HepG2 (cell line): ENCODE results near the gene ARFGAP2. TPM values are rescaled to one million over a fixed set of nuclear protein-coding genes. Genes with fewer than 3 reads are reported as not detected.

ENCODE experiments used
- FIP1L1 ChIP-seq: fragments of 200-400 bp; formaldehyde crosslinking; IDR thresholded peaks from 2 replicates; pipeline ENCODE4 v1.6.1; 2018; ENCODE audit warnings: low read depth, mild to moderate bottlenecking, low read length, moderate library complexity, borderline replicate concordance; ENCODE audit not compliant: insufficient read depth
- GATAD2A ChIP-seq: IDR thresholded peaks from 2 replicates; pipeline ENCODE4 v1.6.1; 2016
- HNRNPK ChIP-seq: fragments of 200-400 bp; formaldehyde crosslinking; IDR thresholded peaks from 2 replicates; pipeline ENCODE4 v1.6.1; 2018; ENCODE audit warnings: low read length, low read depth, moderate library complexity, mild to moderate bottlenecking; ENCODE audit not compliant: poor library complexity, severe bottlenecking
- KAT2B ChIP-seq: fragments of 150-350 bp; IDR thresholded peaks from 2 replicates; pipeline ENCODE4 v1.6.1; 2014; ENCODE audit warnings: low read depth, low read length, borderline replicate concordance
- PHF5A ChIP-seq: IDR thresholded peaks from one replicate; pipeline ENCODE4 v1.6.1; 2018; ENCODE audit warnings: low read depth, missing genetic modification reagents; ENCODE audit not compliant: unreplicated experiment
- SMYD3 ChIP-seq: sonication (generic); formaldehyde crosslinking; IDR thresholded peaks from 2 replicates; pipeline ENCODE4 v1.8.1; 2023; ENCODE audit warnings: mild to moderate bottlenecking, missing genetic modification reagents
- SRSF1 ChIP-seq: fragments of 200-400 bp; formaldehyde crosslinking; optimal IDR thresholded peaks from 2 replicates; pipeline ENCODE3; 2017; ENCODE audit warnings: mild to moderate bottlenecking, low read depth, low read length, moderate library complexity
- XRCC5 ChIP-seq: fragments of 200-400 bp; formaldehyde crosslinking; optimal IDR thresholded peaks from 2 replicates; pipeline ENCODE3; 2017; ENCODE audit warnings: mild to moderate bottlenecking, low read length
- ZFX ChIP-seq: sonication (generic); formaldehyde crosslinking; IDR thresholded peaks from 2 replicates; pipeline ENCODE4 v1.4.0; 2020; ENCODE audit warnings: mild to moderate bottlenecking, low read depth, missing genetic modification reagents, moderate library complexity
- ZNF260 ChIP-seq: sonication (generic); formaldehyde crosslinking; IDR thresholded peaks from 2 replicates; pipeline ENCODE4 v1.4.0; 2020; ENCODE audit warnings: missing genetic modification reagents, low read depth, mild to moderate bottlenecking, borderline replicate concordance
- ZNF354B ChIP-seq: sonication (generic); formaldehyde crosslinking; IDR thresholded peaks from 2 replicates; pipeline ENCODE4 v1.8.0; 2022; ENCODE audit warnings: mild to moderate bottlenecking, missing genetic modification reagents
- ZNF652 ChIP-seq: IDR thresholded peaks from 2 replicates; pipeline ENCODE4 v1.6.1; 2016; ENCODE audit warnings: low read depth, borderline replicate concordance
- ZNF746 ChIP-seq: sonication (generic); formaldehyde crosslinking; IDR thresholded peaks from 2 replicates; pipeline ENCODE4 v1.8.0; 2022; ENCODE audit warnings: mild to moderate bottlenecking, missing genetic modification reagents
- polyA plus RNA-seq, 8 experiments: library from polyadenylated mRNA; depleted of rRNA in 3 of 8; stranded (reverse) in 7 of 8; unstranded in 1 of 8; fragments of >200 nt; fragmentation: Illumina TruSeq in 4 of 8; extraction: Trizol in 4 of 8; gene quantifications; 2 replicates each; pipeline versions ENCODE4 v1.2.1 to v1.2.3, GENCODE V29; 2011 to 2016; ENCODE audit warnings: low read depth in 4 of 8, missing spikeins in 1 of 8, mixed read lengths in 1 of 8; ENCODE audit not compliant: insufficient read depth in 1 of 8
- total RNA-seq, 5 experiments: library from RNA; depleted of rRNA; stranded (reverse); fragments of >200 nt; fragmentation: Illumina TruSeq; extraction: Trizol; gene quantifications; 2 replicates each; pipeline ENCODE4 v1.2.3, GENCODE V29; 2016; ENCODE audit warnings: low read depth in 1 of 5
- TF ChIP-seq, protein P1 (sequence below): IDR thresholded peaks from 2 replicates; pipeline ENCODE4 v1.6.1; 2018; ENCODE audit warnings: missing genetic modification reagents
- TF ChIP-seq, protein P2 (sequence below): sonication (generic); formaldehyde crosslinking; IDR thresholded peaks from 2 replicates; pipeline ENCODE4 v1.4.0; 2020; ENCODE audit warnings: mild to moderate bottlenecking, low read depth, missing genetic modification reagents
- TF ChIP-seq, protein P3 (sequence below): sonication (generic); formaldehyde crosslinking; IDR thresholded peaks from 2 replicates; pipeline ENCODE4 v1.5.0; 2020; ENCODE audit warnings: mild to moderate bottlenecking, missing genetic modification reagents
- TF ChIP-seq, protein P4 (sequence below): sonication (generic); formaldehyde crosslinking; IDR thresholded peaks from 2 replicates; pipeline ENCODE4 v1.4.0; 2020; ENCODE audit warnings: missing genetic modification reagents
- TF ChIP-seq, protein P5 (sequence below): sonication (generic); formaldehyde crosslinking; IDR thresholded peaks from 2 replicates; pipeline ENCODE4 v1.4.0; 2020; ENCODE audit warnings: mild to moderate bottlenecking, missing genetic modification reagents
- TF ChIP-seq, protein P6 (sequence below): sonication (generic); formaldehyde crosslinking; IDR thresholded peaks from 2 replicates; pipeline ENCODE4 v1.9.0; 2021; ENCODE audit warnings: missing genetic modification reagents, mild to moderate bottlenecking, borderline replicate concordance
- TF ChIP-seq, protein P7 (sequence below): sonication (generic); formaldehyde crosslinking; IDR thresholded peaks from 2 replicates; pipeline ENCODE4 v1.5.0; 2020; ENCODE audit warnings: mild to moderate bottlenecking, low read depth, missing genetic modification reagents, borderline replicate concordance

Gene ARFGAP2
- total and polyA plus RNA-seq, 2 of the 13 experiments (the other 11 are each of a cell fraction or from before 2014, with no cell fraction given) = 32.3 to 75.3 TPM

DNA sequence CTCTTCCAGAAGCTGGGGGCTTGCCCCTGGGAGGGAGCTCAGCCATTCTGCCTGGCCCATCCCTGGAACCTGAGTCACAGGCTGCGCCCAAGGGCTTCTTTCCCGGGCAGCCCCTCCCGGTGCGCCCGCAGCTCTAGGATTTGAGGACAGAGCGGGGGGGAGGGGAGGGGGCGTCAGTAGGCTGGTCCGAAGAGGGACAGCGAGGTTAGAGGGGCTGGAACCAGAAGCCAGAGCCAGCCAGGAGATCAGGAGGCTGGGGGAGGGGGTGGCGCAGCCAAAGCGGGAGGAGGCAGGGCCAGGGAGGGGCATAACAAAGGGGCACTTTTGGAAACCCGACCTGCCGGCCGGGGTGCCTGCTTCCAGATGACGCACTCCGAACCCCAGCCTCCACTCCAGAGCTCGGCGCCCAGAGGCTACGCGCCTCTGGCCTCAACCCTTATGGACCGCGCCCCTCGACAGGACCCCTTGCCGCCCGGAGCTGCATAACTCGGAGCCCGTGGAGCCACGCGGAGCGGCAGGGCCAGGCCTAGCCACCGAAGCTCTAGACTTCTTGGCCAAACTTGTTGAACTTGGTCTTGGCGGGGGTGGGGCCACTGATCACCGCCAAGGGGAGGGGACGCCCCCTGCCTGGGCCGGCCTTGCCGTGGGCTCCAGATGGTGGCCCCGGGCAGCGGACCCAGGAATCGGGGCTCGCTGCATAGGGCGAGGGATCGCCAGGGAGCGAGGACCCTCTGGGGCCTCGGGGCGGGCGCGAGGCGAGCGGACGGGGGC, 8.8 kb upstream of the ARFGAP2 start (continued):
- TF ChIP-seq, protein P1, sequence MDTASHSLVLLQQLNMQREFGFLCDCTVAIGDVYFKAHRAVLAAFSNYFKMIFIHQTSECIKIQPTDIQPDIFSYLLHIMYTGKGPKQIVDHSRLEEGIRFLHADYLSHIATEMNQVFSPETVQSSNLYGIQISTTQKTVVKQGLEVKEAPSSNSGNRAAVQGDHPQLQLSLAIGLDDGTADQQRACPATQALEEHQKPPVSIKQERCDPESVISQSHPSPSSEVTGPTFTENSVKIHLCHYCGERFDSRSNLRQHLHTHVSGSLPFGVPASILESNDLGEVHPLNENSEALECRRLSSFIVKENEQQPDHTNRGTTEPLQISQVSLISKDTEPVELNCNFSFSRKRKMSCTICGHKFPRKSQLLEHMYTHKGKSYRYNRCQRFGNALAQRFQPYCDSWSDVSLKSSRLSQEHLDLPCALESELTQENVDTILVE = no peak
- peak; percentile 36 for TF ChIP-seq XRCC5
- TF ChIP-seq, protein P2, sequence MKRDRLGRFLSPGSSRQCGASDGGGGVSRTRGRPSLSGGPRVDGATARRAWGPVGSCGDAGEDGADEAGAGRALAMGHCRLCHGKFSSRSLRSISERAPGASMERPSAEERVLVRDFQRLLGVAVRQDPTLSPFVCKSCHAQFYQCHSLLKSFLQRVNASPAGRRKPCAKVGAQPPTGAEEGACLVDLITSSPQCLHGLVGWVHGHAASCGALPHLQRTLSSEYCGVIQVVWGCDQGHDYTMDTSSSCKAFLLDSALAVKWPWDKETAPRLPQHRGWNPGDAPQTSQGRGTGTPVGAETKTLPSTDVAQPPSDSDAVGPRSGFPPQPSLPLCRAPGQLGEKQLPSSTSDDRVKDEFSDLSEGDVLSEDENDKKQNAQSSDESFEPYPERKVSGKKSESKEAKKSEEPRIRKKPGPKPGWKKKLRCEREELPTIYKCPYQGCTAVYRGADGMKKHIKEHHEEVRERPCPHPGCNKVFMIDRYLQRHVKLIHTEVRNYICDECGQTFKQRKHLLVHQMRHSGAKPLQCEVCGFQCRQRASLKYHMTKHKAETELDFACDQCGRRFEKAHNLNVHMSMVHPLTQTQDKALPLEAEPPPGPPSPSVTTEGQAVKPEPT (CRISPR knock-in tag) = no peak
- no peak for TF ChIP-seq KAT2B
- no peak for TF ChIP-seq PHF5A (CRISPR knock-in tag)
- TF ChIP-seq, protein P3, sequence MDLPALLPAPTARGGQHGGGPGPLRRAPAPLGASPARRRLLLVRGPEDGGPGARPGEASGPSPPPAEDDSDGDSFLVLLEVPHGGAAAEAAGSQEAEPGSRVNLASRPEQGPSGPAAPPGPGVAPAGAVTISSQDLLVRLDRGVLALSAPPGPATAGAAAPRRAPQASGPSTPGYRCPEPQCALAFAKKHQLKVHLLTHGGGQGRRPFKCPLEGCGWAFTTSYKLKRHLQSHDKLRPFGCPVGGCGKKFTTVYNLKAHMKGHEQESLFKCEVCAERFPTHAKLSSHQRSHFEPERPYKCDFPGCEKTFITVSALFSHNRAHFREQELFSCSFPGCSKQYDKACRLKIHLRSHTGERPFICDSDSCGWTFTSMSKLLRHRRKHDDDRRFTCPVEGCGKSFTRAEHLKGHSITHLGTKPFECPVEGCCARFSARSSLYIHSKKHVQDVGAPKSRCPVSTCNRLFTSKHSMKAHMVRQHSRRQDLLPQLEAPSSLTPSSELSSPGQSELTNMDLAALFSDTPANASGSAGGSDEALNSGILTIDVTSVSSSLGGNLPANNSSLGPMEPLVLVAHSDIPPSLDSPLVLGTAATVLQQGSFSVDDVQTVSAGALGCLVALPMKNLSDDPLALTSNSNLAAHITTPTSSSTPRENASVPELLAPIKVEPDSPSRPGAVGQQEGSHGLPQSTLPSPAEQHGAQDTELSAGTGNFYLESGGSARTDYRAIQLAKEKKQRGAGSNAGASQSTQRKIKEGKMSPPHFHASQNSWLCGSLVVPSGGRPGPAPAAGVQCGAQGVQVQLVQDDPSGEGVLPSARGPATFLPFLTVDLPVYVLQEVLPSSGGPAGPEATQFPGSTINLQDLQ (CRISPR knock-in tag) = no peak
- no peak for TF ChIP-seq ZNF652
- TF ChIP-seq, protein P4, sequence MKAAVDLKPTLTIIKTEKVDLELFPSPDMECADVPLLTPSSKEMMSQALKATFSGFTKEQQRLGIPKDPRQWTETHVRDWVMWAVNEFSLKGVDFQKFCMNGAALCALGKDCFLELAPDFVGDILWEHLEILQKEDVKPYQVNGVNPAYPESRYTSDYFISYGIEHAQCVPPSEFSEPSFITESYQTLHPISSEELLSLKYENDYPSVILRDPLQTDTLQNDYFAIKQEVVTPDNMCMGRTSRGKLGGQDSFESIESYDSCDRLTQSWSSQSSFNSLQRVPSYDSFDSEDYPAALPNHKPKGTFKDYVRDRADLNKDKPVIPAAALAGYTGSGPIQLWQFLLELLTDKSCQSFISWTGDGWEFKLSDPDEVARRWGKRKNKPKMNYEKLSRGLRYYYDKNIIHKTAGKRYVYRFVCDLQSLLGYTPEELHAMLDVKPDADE (CRISPR knock-in tag) = no peak
- TF ChIP-seq SMYD3 (CRISPR knock-in tag) = no peak
- TF ChIP-seq FIP1L1 = no peak
- peak; percentile 15 for TF ChIP-seq HNRNPK
- TF ChIP-seq ZNF354B (CRISPR knock-in tag) = no peak
- TF ChIP-seq ZNF260 (CRISPR knock-in tag) = no peak
- TF ChIP-seq, protein P5, sequence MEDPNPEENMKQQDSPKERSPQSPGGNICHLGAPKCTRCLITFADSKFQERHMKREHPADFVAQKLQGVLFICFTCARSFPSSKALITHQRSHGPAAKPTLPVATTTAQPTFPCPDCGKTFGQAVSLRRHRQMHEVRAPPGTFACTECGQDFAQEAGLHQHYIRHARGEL = no peak
- 0 out of 2 replicates have a peak, but pooled peaks have one; percentile 31 for TF ChIP-seq ZNF746 (CRISPR knock-in tag)
- TF ChIP-seq, protein P6, sequence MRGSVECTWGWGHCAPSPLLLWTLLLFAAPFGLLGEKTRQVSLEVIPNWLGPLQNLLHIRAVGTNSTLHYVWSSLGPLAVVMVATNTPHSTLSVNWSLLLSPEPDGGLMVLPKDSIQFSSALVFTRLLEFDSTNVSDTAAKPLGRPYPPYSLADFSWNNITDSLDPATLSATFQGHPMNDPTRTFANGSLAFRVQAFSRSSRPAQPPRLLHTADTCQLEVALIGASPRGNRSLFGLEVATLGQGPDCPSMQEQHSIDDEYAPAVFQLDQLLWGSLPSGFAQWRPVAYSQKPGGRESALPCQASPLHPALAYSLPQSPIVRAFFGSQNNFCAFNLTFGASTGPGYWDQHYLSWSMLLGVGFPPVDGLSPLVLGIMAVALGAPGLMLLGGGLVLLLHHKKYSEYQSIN = no peak
- TF ChIP-seq ZFX (CRISPR knock-in tag) = peak; percentile 68
- no peak for TF ChIP-seq SRSF1
- no peak; the same call in 1 of the 2 replicates for TF ChIP-seq GATAD2A
- TF ChIP-seq, protein P7, sequence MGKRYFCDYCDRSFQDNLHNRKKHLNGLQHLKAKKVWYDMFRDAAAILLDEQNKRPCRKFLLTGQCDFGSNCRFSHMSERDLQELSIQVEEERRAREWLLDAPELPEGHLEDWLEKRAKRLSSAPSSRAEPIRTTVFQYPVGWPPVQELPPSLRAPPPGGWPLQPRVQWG (CRISPR knock-in tag) = no peak
